GM10847 (cell line): Measurements from ENCODE around the gene DCUN1D1.

Source experiments
- POLR2A ChIP-seq: IDR thresholded peaks from 2 replicates; pipeline ENCODE4 v1.6.1; 2011; ENCODE audit not compliant: insufficient read length; ENCODE audit errors: extremely low read depth

DCUN1D1 gene

GRCh38 chr3:182891364-182891763 is 89.0 kb downstream of the DCUN1D1 start:
- TF ChIP-seq POLR2A: no peak

GRCh38 chr3:182889948-182890629 is 90.2 kb downstream of the DCUN1D1 start:
- TF ChIP-seq POLR2A: no peak
